Activated CD4-positive, alpha-beta T cell treated with anti-CD3 and anti-CD28 coated beads, Interleukin-2, amount 10 ng/mL, durations not matched to agents 7 days and 5 days (primary cell): ENCODE data around the gene IFI27. TPM values are rescaled to one million over a fixed set of nuclear protein-coding genes. Genes with fewer than 3 reads are reported as not detected.

Experiments
- CTCF ChIA-PET: fragments of 350-600 bp; sonication (Branson Sonifier 250); formaldehyde crosslinking; loops from one replicate; lab custom pipeline; 2021; ENCODE audit warnings: antibody characterized with exemption; lab: Charles Lee
- POLR2A ChIA-PET: fragments of 350-600 bp; sonication (Branson Sonifier 250); formaldehyde crosslinking; loops from one replicate; lab custom pipeline; 2021; ENCODE audit warnings: antibody characterized with exemption; lab: Charles Lee
- DNase-seq: peaks from one replicate; pipeline ENCODE4 v3.0.0-alpha.2; 2020
- H3K27ac Mint-ChIP-seq: one replicate; pipeline ENCODE4 v1.8.0; 2021; ENCODE audit warnings: mild to moderate bottlenecking, moderate library complexity, mixed read lengths
- H3K27me3 Mint-ChIP-seq: one replicate; pipeline ENCODE4 v1.8.0; 2021; ENCODE audit warnings: mixed read lengths
- H3K36me3 Mint-ChIP-seq: one replicate; pipeline ENCODE4 v1.8.0; 2021; ENCODE audit warnings: low read depth, mixed read lengths
- H3K4me1 Mint-ChIP-seq: one replicate; pipeline ENCODE4 v1.8.0; 2021; ENCODE audit warnings: mixed read lengths
- H3K4me3 Mint-ChIP-seq: one replicate; pipeline ENCODE4 v1.8.0; 2021; ENCODE audit warnings: mild to moderate bottlenecking, moderate library complexity, mixed read lengths
- H3K9me3 Mint-ChIP-seq: one replicate; pipeline ENCODE4 v1.8.0; 2021; ENCODE audit warnings: mixed read lengths
- total RNA-seq, 2 experiments: library from RNA; stranded (reverse); gene quantifications; one replicate each; pipeline ENCODE4 v1.2.3, GENCODE V29; 2021

IFI27 gene
- total RNA-seq, 2 experiments from 2014 or later, result 158 to 193 TPM

DNA sequence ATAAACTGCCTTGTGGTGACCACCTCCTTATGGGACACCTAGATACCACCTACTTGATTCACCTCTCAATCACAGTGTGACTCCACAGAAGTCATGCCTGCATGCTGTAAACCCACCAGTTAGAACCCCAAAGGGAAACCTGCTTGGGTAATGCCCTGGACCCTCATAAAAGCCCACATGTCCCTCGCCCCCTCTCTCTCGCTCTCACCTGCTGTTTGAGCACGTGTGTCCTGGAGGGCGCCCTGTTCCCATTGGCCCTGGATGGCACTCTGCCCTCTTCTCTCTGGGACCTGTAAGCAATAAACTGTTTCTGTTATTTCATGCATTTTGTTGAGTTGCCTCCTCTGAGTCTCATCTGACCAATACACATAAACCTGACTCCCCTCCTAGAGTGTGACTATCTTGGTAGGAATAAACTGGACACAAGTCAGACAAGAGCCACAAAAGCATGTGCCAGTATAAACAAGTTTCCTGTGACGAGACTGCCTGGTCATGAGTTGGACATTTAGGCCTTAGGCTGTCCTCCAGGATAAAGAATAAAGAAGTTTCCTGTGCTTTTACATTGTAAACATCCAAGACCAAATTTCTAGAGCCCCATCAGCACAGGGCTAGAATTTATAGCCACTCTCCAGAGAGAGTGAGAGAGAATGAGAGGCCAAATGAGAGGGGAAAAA lies 10.3 kb downstream of the IFI27 start:
- Mint-ChIP-seq H3K27ac (no peak overlapping the region), H3K36me3 (no peaks in the 10 kb centered on the region), H3K4me1 (peaks cover 4% of the 10 kb centered on the region), H3K4me3 (no peak overlapping the region), H3K9me3 (peaks cover 14% of the 10 kb centered on the region), H3K27me3 (no peaks in the 10 kb centered on the region)
- POLR2A ChIA-PET, result no interaction called here
- CTCF ChIA-PET, result no interaction called here
- DNase-seq, result no peak

DNA sequence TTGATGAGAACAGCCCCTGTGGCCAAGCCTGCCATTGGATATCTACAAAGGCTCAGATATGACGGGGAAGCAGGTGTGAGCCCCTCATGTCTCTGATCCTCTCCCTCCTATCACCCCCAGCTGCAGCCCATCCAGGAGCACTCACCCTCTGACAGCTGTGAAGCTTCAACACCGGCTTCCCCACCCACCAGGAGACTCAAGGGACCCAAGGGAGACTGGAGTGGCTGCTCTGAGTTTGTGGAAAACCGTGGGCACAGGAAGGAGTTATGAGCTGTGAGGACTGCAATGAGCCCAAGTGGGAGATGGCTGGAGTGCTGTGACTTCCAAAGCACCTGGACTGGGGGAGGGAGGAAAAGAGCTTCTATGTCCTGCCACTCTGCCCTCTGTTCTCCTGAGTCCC lies 10.9 kb downstream of the IFI27 start:
- DNase-seq, result no peak
- no peaks in the 10 kb centered on the region for H3K36me3 Mint-ChIP-seq
- no peaks in the 10 kb centered on the region for H3K27me3 Mint-ChIP-seq
- H3K27ac Mint-ChIP-seq, result no peak overlapping the region
- H3K4me1 Mint-ChIP-seq, result peaks cover 4% of the 10 kb centered on the region
- CTCF ChIA-PET, result no interaction called here
- H3K4me3 Mint-ChIP-seq, result no peak overlapping the region
- POLR2A ChIA-PET, result no interaction called here
- peaks cover 14% of the 10 kb centered on the region for H3K9me3 Mint-ChIP-seq

GRCh38 chr14:94122438-94122837 lies 11.9 kb downstream of the IFI27 start:
- no peaks in the 10 kb centered on the region for H3K36me3 Mint-ChIP-seq
- peaks cover 14% of the 10 kb centered on the region for H3K9me3 Mint-ChIP-seq
- POLR2A ChIA-PET, result no interaction called here
- no peak overlapping the region for H3K27ac Mint-ChIP-seq
- DNase-seq, result no peak
- H3K4me3 Mint-ChIP-seq, result no peak overlapping the region
- H3K4me1 Mint-ChIP-seq, result peaks cover 4% of the 10 kb centered on the region
- no peaks in the 10 kb centered on the region for H3K27me3 Mint-ChIP-seq
- CTCF ChIA-PET, result interaction anchor here (0.6 kb wide), 1 partner anchor 86 kb away, joined by 3 read pairs; no protein-coding TSS in a partner anchor

- no peak for DNase-seq
- ChIA-PET POLR2A (no interaction called here), CTCF (no interaction called here)
- H3K27ac Mint-ChIP-seq, result no peak overlapping the region
- no peaks in the 10 kb centered on the region for H3K27me3 Mint-ChIP-seq
- peaks cover 6% of the 10 kb centered on the region for H3K4me1 Mint-ChIP-seq
- no peaks in the 10 kb centered on the region for H3K36me3 Mint-ChIP-seq
- H3K9me3 Mint-ChIP-seq, result peaks cover 14% of the 10 kb centered on the region
- H3K4me3 Mint-ChIP-seq, result no peak overlapping the region
Observed at GRCh38 chr14:94123296-94123695, 12.8 kb downstream of the IFI27 start.

GRCh38 chr14:94123868-94124267 lies 13.3 kb downstream of the IFI27 start:
- H3K36me3 Mint-ChIP-seq, result no peaks in the 10 kb centered on the region
- no peak overlapping the region for H3K27ac Mint-ChIP-seq
- peaks cover 12% of the 10 kb centered on the region for H3K4me1 Mint-ChIP-seq
- H3K4me3 Mint-ChIP-seq, result no peak overlapping the region
- H3K9me3 Mint-ChIP-seq, result peaks cover 14% of the 10 kb centered on the region
- no peak for DNase-seq
- no peaks in the 10 kb centered on the region for H3K27me3 Mint-ChIP-seq
- CTCF ChIA-PET, result interaction anchor here (0.8 kb wide), 1 partner anchor 11 kb away, joined by 3 read pairs; no protein-coding TSS in a partner anchor
- POLR2A ChIA-PET, result no interaction called here

- DNase-seq, result no peak
- ChIA-PET POLR2A (no interaction called here), CTCF (interaction anchor here (0.8 to 1.8 kb wide), 3 partner anchors 12 to 185 kb away, joined by 3 to 8 read pairs (median 3); no protein-coding TSS in a partner anchor)
- H3K36me3 Mint-ChIP-seq, result no peaks in the 10 kb centered on the region
- H3K4me3 Mint-ChIP-seq, result no peak overlapping the region
- H3K27ac Mint-ChIP-seq, result no peak overlapping the region
- peaks cover 9% of the 10 kb centered on the region for H3K9me3 Mint-ChIP-seq
- H3K27me3 Mint-ChIP-seq, result no peaks in the 10 kb centered on the region
- peaks cover 20% of the 10 kb centered on the region for H3K4me1 Mint-ChIP-seq
Observed at GRCh38 chr14:94124582-94125377, 14.2 kb downstream of the IFI27 start.

GRCh38 chr14:94125659-94126418 lies 15.3 kb downstream of the IFI27 start:
- peaks cover 3% of the 10 kb centered on the region for H3K27me3 Mint-ChIP-seq
- CTCF ChIA-PET, result interaction anchor here (0.6 to 1.8 kb wide), 4 partner anchors 10 to 186 kb away, joined by 3 to 8 read pairs (median 3); no protein-coding TSS in a partner anchor
- DNase-seq, result no peak
- H3K27ac Mint-ChIP-seq, result no peak overlapping the region
- peaks cover 27% of the 10 kb centered on the region for H3K4me1 Mint-ChIP-seq
- no peak overlapping the region for H3K4me3 Mint-ChIP-seq
- no peaks in the 10 kb centered on the region for H3K36me3 Mint-ChIP-seq
- peaks cover 1% of the 10 kb centered on the region for H3K9me3 Mint-ChIP-seq
- POLR2A ChIA-PET, result no interaction called here

- POLR2A ChIA-PET, result no interaction called here
- DNase-seq, result no peak
- Mint-ChIP-seq H3K4me1 (peaks cover 27% of the 10 kb centered on the region), H3K27me3 (peaks cover 7% of the 10 kb centered on the region), H3K4me3 (no peak overlapping the region), H3K27ac (no peak overlapping the region), H3K9me3 (no peaks in the 10 kb centered on the region), H3K36me3 (no peaks in the 10 kb centered on the region)
- CTCF ChIA-PET, result interaction anchor here (0.6 to 1.5 kb wide), 3 partner anchors 10 to 14 kb away, joined by 3 read pairs; no protein-coding TSS in a partner anchor
Observed at GRCh38 chr14:94126419-94126677, 15.8 kb downstream of the IFI27 start.

GRCh38 chr14:94126800-94127199 lies 16.3 kb downstream of the IFI27 start:
- DNase-seq, result no peak
- Mint-ChIP-seq H3K9me3 (no peaks in the 10 kb centered on the region), H3K27me3 (peaks cover 7% of the 10 kb centered on the region), H3K27ac (no peak overlapping the region), H3K36me3 (no peaks in the 10 kb centered on the region), H3K4me3 (no peak overlapping the region), H3K4me1 (peaks cover 27% of the 10 kb centered on the region)
- CTCF ChIA-PET, result interaction anchor here (1.0 kb wide), 1 partner anchor 14 kb away, joined by 3 read pairs; no protein-coding TSS in a partner anchor
- POLR2A ChIA-PET, result no interaction called here

DNA sequence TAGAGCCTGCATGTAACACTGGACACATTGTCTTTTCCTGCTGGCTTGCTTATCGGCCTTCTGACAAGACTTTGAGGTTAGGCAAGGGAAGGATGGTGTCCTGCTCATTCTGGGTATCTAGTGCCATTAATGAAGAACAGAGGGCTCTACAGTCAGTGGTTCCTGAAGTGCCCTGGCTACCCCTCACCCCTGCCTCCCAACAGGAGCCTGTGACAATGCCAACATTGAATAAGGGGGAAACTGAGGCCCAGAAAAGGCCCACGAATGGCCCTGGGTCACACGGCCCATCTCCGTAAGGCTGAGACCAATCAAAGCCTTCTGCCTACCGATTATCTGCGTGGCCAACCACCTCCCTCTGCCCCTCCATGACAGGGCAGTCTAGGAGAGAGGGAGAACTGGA lies 16.8 kb downstream of the IFI27 start:
- DNase-seq, result no peak
- CTCF ChIA-PET, result interaction anchor here (0.6 kb wide), 1 partner anchor 92 kb away, joined by 4 read pairs; no protein-coding TSS in a partner anchor
- Mint-ChIP-seq H3K27me3 (peaks cover 11% of the 10 kb centered on the region), H3K4me3 (no peak overlapping the region), H3K9me3 (no peaks in the 10 kb centered on the region), H3K4me1 (peaks cover 30% of the 10 kb centered on the region), H3K36me3 (no peaks in the 10 kb centered on the region), H3K27ac (no peak overlapping the region)
- POLR2A ChIA-PET, result no interaction called here

- Mint-ChIP-seq H3K4me1 (peaks cover 30% of the 10 kb centered on the region), H3K27ac (peak overlapping the region; percentile 94), H3K36me3 (no peaks in the 10 kb centered on the region), H3K4me3 (peak overlapping the region; percentile 85), H3K27me3 (peaks cover 14% of the 10 kb centered on the region), H3K9me3 (no peaks in the 10 kb centered on the region)
- no peak for DNase-seq
- CTCF ChIA-PET, result interaction anchor here (0.6 to 1.5 kb wide), 4 partner anchors 8 to 106 kb away, joined by 4 to 9 read pairs (median 5); no protein-coding TSS in a partner anchor
- POLR2A ChIA-PET, result no interaction called here
Observed at GRCh38 chr14:94128216-94128839, 17.8 kb downstream of the IFI27 start.

DNA sequence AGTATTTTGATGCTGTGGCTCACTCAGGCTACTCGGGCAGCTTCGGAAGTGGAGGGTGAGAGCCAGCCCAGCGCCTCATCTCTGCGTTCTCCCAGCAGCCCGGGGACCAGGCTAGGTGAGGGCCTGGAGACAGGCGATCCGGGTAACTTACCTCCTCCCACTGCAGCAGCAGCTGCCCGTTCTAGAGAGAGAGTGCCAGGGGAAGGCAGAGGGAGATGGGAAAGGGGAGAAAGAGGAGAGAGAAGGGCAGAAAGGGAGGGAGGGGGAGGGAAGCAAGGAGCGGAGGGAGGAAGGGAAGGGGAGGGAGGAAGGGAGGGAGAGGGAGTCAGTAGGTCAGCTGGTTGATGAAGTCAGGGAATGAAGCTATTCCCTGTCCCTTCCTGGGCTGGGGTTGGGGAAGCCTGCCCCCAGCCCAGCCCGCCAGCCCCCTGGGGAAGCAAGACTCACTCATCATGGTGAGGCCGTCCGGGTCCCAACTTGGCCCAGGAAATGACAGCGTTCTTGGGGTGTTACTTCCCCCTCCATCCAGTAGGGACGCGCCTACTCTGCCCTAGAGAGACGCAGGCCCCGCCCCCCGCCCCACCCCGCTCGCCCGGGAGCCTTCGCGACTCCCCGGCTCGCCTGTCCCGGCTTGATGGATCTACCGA lies 18.7 kb downstream of the IFI27 start, which contains the start of gene IFI27L2:
IFI27L2 (minus strand) TSS at position 494 of the 647 bp plus-strand sequence; CDS start at position 454, 40 bp downstream.
- CTCF ChIA-PET, result interaction anchor here (0.6 to 1.5 kb wide), 6 partner anchors 8 to 107 kb away, joined by 3 to 9 read pairs (median 4); no protein-coding TSS in a partner anchor
- peaks cover 18% of the 10 kb centered on the region for H3K27me3 Mint-ChIP-seq
- H3K27ac Mint-ChIP-seq, result peak within 1 kb of the TSS; percentile 94
- no peaks in the 10 kb centered on the region for H3K36me3 Mint-ChIP-seq
- H3K9me3 Mint-ChIP-seq, result no peaks in the 10 kb centered on the region
- peaks cover 30% of the 10 kb centered on the region for H3K4me1 Mint-ChIP-seq
- POLR2A ChIA-PET, result no interaction called here
- peak within 1 kb of the TSS; percentile 85 for H3K4me3 Mint-ChIP-seq
- DNase-seq, result peak; percentile 80
